Measurements from ENCODE around the gene RCCD1. TPM values are rescaled to one million over a fixed set of nuclear protein-coding genes. Genes with fewer than 3 reads are reported as not detected.

RCCD1 gene
- total RNA-seq, 1 donor from 2014 or later: 5.2 TPM

GRCh38 chr15:90955624-90956273 is 1.1 kb downstream of the RCCD1 start:
- Mint-ChIP-seq H3K4me1 (ENCODE audit: unreplicated experiment) (peaks cover 2% of the 10 kb centered on the region), H3K4me3 (ENCODE audit: unreplicated experiment) (no peak overlapping the region), H3K27ac (ENCODE audit: unreplicated experiment) (peak overlapping the region; percentile 42), H3K36me3 (ENCODE audit: low read depth, unreplicated experiment) (peaks cover 15% of the 10 kb centered on the region), H3K27me3 (ENCODE audit: unreplicated experiment) (peaks cover 12% of the 10 kb centered on the region), H3K9me3 (ENCODE audit: unreplicated experiment) (no peaks in the 10 kb centered on the region)
- no peak for TF ChIP-seq CTCF (IDR thresholded peaks at IDR 0.05; ENCODE audit: unreplicated experiment)
- DNase-seq (ENCODE audit: low spot score): no peak

- TF ChIP-seq CTCF (IDR thresholded peaks at IDR 0.05; ENCODE audit: unreplicated experiment): peak; percentile 95
- Mint-ChIP-seq H3K36me3 (ENCODE audit: low read depth, unreplicated experiment) (peaks cover 19% of the 10 kb centered on the region), H3K4me3 (ENCODE audit: unreplicated experiment) (no peak overlapping the region), H3K27ac (ENCODE audit: unreplicated experiment) (no peak overlapping the region), H3K9me3 (ENCODE audit: unreplicated experiment) (no peaks in the 10 kb centered on the region), H3K4me1 (ENCODE audit: unreplicated experiment) (peaks cover 2% of the 10 kb centered on the region), H3K27me3 (ENCODE audit: unreplicated experiment) (peaks cover 12% of the 10 kb centered on the region)
- peak; percentile 96 for DNase-seq (ENCODE audit: low spot score)
These were observed 1.8 kb downstream of the RCCD1 start for GRCh38 chr15:90956274-90957030.

- Mint-ChIP-seq H3K9me3 (ENCODE audit: unreplicated experiment) (no peaks in the 10 kb centered on the region), H3K27me3 (ENCODE audit: unreplicated experiment) (peaks cover 16% of the 10 kb centered on the region), H3K4me3 (ENCODE audit: unreplicated experiment) (peak overlapping the region; percentile 86), H3K4me1 (ENCODE audit: unreplicated experiment) (peaks cover 2% of the 10 kb centered on the region), H3K36me3 (ENCODE audit: low read depth, unreplicated experiment) (peaks cover 14% of the 10 kb centered on the region), H3K27ac (ENCODE audit: unreplicated experiment) (no peak overlapping the region)
- TF ChIP-seq CTCF (IDR thresholded peaks at IDR 0.05; ENCODE audit: unreplicated experiment): no peak
- peak; percentile 41 for DNase-seq (ENCODE audit: low spot score)
These were observed 2.5 kb downstream of the RCCD1 start for GRCh38 chr15:90957031-90957790.

- Mint-ChIP-seq H3K4me1 (ENCODE audit: unreplicated experiment) (peaks cover 2% of the 10 kb centered on the region), H3K27me3 (ENCODE audit: unreplicated experiment) (peaks cover 16% of the 10 kb centered on the region), H3K36me3 (ENCODE audit: low read depth, unreplicated experiment) (peaks cover 9% of the 10 kb centered on the region), H3K27ac (ENCODE audit: unreplicated experiment) (no peak overlapping the region), H3K9me3 (ENCODE audit: unreplicated experiment) (no peaks in the 10 kb centered on the region), H3K4me3 (ENCODE audit: unreplicated experiment) (peak overlapping the region; percentile 86)
- no peak for TF ChIP-seq CTCF (IDR thresholded peaks at IDR 0.05; ENCODE audit: unreplicated experiment)
- no peak for DNase-seq (ENCODE audit: low spot score)
These were observed 3.1 kb downstream of the RCCD1 start for GRCh38 chr15:90957791-90958190.

Data from endothelial cell (in vitro differentiated cells).